Esophagus (tissue), 2 donors: ENCODE measurements around the gene ABCB6. TPM values are rescaled to one million over a fixed set of nuclear protein-coding genes. Genes with fewer than 3 reads are reported as not detected.
"Not testable (repeated sequence)": the region's sequence is repeated elsewhere in the genome, so short reads cannot be mapped to it uniquely, and the experiment has no call there.

Experiments
- H3K27ac ChIP-seq, 2 donors: one replicate each; pipeline ENCODE4 v1.5.1; 2013; ENCODE audit warnings: low read depth in 2 of 2, mild to moderate bottlenecking in 2 of 2, inconsistent platforms in 1 of 2, low read length in 1 of 2, moderate library complexity in 1 of 2
- H3K27me3 ChIP-seq, 2 donors: one replicate each; pipeline ENCODE4 v1.6.1; 2013; ENCODE audit warnings: low read length in 2 of 2, control low read depth in 1 of 2, mild to moderate bottlenecking in 1 of 2; ENCODE audit not compliant: insufficient read depth in 2 of 2, control insufficient read depth in 1 of 2
- H3K36me3 ChIP-seq, 2 donors: one replicate each; pipeline ENCODE4 v1.6.1; 2013; ENCODE audit warnings: low read length in 1 of 2; ENCODE audit not compliant: control insufficient read depth in 2 of 2, insufficient read depth in 2 of 2
- H3K4me1 ChIP-seq, 2 donors: one replicate each; pipeline ENCODE4 v1.6.1; 2013; ENCODE audit warnings: low read length in 1 of 2; ENCODE audit not compliant: control insufficient read depth in 2 of 2, insufficient read depth in 2 of 2
- H3K4me3 ChIP-seq, 2 donors: one replicate each; pipeline ENCODE4 v1.5.1; 2013; ENCODE audit warnings: low read length in 2 of 2, mild to moderate bottlenecking in 2 of 2, low read depth in 1 of 2, moderate library complexity in 1 of 2
- H3K9me3 ChIP-seq, 2 donors: one replicate each; pipeline ENCODE4 v1.6.1; 2013; ENCODE audit warnings: mild to moderate bottlenecking in 2 of 2, low read depth in 1 of 2, low read length in 1 of 2, moderate library complexity in 1 of 2; ENCODE audit not compliant: control insufficient read depth in 2 of 2, insufficient read depth in 1 of 2
- WGBS, 2 donors: extraction: QIAGEN DNeasy Blood & Tissue Kit; methylation state at CpG; one replicate each; pipeline ENCODE4 v1.1.7; 2013; 5-methylcytosine and 5-hydroxymethylcytosine counted together
- polyA plus RNA-seq, 2 donors: library from polyadenylated mRNA; stranded (reverse); fragments of 200-250 nt; gene quantifications; one replicate each; pipeline ENCODE4 v1.2.3, GENCODE V29; 2013
- donor health status: healthy with polysubstance abuse.
- donor health status: Bipolar disorder and iron deficiency.

The ABCB6 gene
- polyA plus RNA-seq, 2 donors, result 24.5 to 45.2 TPM

DNA sequence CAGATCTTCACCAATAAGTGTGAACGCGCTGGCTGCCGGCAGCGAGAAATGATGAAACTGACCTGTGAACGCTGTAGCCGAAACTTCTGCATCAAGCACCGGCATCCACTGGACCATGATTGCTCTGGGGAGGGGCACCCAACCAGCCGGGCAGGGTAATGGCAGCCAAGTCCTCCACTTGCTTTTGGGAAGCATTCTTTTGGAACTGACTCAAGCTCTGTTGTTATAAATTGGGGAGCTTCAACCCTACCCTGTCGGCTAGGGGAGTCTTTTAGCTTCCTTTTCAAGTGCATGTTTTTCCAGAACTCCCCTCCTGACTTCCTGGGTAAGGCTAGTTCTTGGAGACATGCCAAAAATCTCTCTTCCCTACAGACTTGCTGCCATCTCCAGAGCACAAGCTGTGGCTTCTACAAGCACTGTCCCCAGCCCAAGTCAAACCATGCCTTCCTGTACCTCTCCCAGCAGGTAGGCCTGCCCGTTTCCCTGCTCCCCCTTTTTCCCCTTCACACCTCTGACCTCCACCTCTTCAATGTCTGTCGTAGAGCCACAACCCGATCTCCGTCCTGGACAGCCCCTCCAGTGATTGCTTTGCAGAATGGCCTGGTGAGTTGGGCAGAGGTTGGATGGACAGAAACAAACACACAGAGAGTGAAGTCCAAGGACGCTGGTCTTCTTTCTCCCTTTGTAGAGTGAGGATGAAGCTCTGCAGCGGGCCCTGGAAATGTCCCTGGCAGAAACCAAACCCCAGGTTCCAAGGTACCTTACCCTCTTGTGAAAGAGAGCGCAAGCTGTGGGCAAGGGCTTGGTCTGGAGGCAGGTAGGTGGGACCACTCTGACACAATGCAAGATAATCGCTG lies 10.6 kb downstream of the ABCB6 start:
- Histone ChIP-seq H3K9me3 (no peaks in the 10 kb centered on the region), H3K4me3 (peak overlapping the region; percentile 71 to 75), H3K36me3 (peaks cover 5 to 35% of the 10 kb centered on the region in 2 donors), H3K27ac (peak overlapping the region; percentile 98), H3K27me3 (no peaks in the 10 kb centered on the region), H3K4me1 (peaks cover 0 to 13% of the 10 kb centered on the region in 2 donors)
- 57 to 71% methylated on average over 17 of the region's 17 CpGs for WGBS, 2 donors

DNA sequence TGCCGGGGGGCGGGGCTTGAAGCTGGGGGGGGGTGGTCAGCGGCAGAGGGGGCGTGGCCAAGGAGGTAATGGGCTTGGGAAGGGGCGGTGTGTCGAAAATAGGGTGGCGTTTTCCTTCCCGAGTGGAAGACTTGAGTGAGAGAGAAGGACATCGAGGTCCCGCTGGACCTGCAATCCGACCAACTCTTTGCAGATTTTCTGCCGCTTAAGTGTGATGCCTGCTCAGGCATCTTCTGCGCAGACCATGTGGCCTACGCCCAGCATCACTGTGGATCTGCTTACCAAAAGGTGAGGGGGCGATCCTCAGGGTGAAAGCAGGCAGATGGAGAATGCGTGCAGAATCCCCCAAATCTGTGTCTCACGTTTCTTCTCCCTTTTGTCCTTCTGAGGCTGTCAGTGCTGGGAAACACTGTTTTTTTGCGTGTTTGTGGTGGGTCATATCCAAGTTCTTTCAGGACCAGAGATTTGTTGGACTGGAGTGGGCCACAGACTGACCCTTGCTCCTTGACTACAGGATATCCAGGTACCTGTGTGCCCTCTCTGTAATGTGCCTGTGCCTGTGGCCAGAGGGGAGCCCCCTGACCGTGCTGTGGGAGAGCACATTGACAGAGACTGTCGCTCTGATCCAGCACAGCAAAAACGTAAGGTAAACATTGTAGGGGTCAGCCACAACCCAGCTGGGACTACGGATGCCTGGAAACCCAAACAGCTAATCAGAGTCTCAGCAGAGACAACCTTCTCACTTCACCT lies 11.4 kb downstream of the ABCB6 start:
- peak overlapping the region; percentile 98 for H3K27ac ChIP-seq
- 10 to 15% methylated on average over 21 to 22 of the region's 22 CpGs for WGBS, 2 donors
- peaks cover 0 to 13% of the 10 kb centered on the region in 2 donors for H3K4me1 ChIP-seq

DNA sequence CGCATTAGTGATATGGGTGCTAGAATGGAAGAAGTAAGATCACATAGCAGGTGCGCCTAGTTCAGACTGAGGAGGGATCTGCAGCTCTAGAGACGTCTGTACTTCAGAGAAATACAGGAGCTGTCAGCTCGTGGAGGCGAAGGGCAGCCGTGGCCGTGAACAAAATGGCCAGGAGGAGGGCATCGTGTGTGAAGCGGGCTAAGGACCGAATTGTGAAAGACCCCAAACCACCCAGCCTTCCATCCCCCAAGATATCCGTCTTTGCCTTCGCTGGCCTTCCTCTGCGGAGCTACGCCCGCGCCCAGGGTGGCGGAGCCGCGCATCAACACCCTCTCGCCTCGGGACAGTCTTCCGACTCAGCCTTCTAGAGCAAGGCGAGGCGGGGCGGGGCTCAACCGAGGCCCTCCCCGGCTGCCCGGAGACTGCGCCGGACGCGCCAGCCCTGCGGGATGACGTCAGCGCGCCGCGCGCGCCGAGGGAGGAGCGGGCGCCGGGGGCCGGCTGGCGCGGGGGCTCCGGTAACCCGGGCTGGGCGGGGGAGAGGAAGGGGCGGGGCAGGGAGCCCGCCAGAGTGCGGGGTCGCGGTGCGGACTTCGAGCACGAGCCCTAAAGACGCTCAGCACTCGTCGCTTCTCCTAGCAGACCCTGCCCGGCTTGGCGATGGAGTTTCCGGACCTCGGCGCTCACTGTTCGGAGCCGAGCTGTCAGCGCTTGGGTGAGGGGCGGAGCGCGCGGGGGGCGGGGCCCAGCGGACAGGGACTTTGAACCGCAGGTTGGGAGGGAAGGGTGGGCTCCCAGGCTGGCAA lies 12.2 kb downstream of the ABCB6 start, which contains the start of gene ZFAND2B:
ZFAND2B (plus strand) TSS at position 455 of the 806 bp plus-strand sequence; CDS start at position 661, 206 bp downstream.
- H3K27ac ChIP-seq, result peak within 1 kb of the TSS; percentile 98
- peaks cover 0 to 13% of the 10 kb centered on the region in 2 donors for H3K4me1 ChIP-seq
- peaks cover 5 to 27% of the 10 kb centered on the region in 2 donors for H3K36me3 ChIP-seq
- no peaks in the 10 kb centered on the region for H3K9me3 ChIP-seq
- WGBS, 2 donors, result 0 to 1% methylated on average over 47 to 76 of the region's 76 CpGs
- peak within 1 kb of the TSS; percentile 71 to 75 for H3K4me3 ChIP-seq
- H3K27me3 ChIP-seq, result no peaks in the 10 kb centered on the region

More for the DNA sequence above, 11.4 kb downstream of the ABCB6 start:
- Histone ChIP-seq H3K27me3 (no peaks in the 10 kb centered on the region), H3K36me3 (peaks cover 5 to 29% of the 10 kb centered on the region in 2 donors), H3K9me3 (no peaks in the 10 kb centered on the region), H3K4me3 (peak overlapping the region; percentile 71 to 75)

DNA sequence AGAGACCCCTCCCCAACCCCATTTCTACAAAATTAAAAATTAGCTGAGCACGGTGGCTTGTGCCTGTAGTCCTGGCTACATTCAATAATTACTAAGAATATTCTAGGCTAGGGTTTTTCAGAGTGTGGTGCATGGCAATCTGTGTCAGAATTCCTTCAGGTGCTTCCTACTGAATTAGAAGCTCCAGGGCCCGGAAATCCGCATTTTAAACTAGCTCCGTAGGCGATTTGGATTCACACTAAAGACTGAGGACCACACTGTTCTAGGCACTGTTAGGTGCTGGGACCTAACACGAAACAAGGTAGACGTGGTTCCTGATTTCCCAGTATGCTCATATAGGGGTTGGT lies 12.8 kb downstream of the ABCB6 start:
- H3K27ac ChIP-seq, result peak overlapping the region; percentile 98
- H3K4me3 ChIP-seq, result peak overlapping the region; percentile 71 to 75
- H3K27me3 ChIP-seq, result no peaks in the 10 kb centered on the region
- WGBS, 2 donors, result 15 to 16% methylated on average over 7 of the region's 7 CpGs
- peaks cover 4 to 25% of the 10 kb centered on the region in 2 donors for H3K36me3 ChIP-seq
- peaks cover 0 to 13% of the 10 kb centered on the region in 2 donors for H3K4me1 ChIP-seq
- H3K9me3 ChIP-seq, result no peaks in the 10 kb centered on the region

- Histone ChIP-seq H3K27ac (no peak overlapping the region), H3K4me1 (peaks cover 0 to 13% of the 10 kb centered on the region in 2 donors), H3K9me3 (no peaks in the 10 kb centered on the region), H3K4me3 (no peak overlapping the region), H3K36me3 (peaks cover 0 to 17% of the 10 kb centered on the region in 2 donors), H3K27me3 (no peaks in the 10 kb centered on the region)
- 85 to 86% methylated on average over 5 of the region's 5 CpGs for WGBS, 2 donors
Observed at GRCh38 chr2:219205165-219205538, 13.6 kb downstream of the ABCB6 start.

GRCh38 chr2:219204425-219205164 lies 14.2 kb downstream of the ABCB6 start:
- Histone ChIP-seq H3K27me3 (no peaks in the 10 kb centered on the region), H3K36me3 (peaks cover 0 to 13% of the 10 kb centered on the region in 2 donors)
- 92 to 93% methylated on average over 7 of the region's 7 CpGs for WGBS, 2 donors

DNA sequence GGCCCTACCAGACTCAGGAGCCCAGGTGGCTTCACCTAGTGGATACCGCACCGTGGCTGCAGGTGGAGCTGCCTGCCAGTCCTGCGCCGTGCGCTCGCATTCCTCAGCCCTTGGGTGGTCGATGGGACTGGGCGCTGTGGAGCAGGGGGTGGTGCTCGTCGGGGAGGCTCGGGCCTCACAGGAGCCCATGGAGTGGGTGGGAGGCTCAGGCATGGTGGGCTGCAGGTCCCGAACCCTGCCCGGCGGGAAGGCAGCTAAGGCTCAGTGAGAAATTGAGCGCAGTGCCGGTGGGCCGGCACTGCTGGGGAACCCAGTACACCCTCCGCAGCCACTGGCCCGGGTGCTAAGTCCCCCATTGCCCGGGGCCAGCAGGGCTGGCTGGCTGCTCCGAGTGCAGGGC lies 17.4 kb downstream of the ABCB6 start:
- not testable (repeated sequence) for H3K9me3 ChIP-seq, H3K4me3 ChIP-seq, H3K27ac ChIP-seq, H3K36me3 ChIP-seq, H3K4me1 ChIP-seq, H3K27me3 ChIP-seq
- 86 to 89% methylated on average over 14 to 21 of the region's 21 CpGs for WGBS, 2 donors

More at GRCh38 chr2:219204425-219205164, 14.2 kb downstream of the ABCB6 start:
- Histone ChIP-seq H3K4me3 (no peak overlapping the region), H3K9me3 (no peaks in the 10 kb centered on the region), H3K4me1 (peaks cover 0 to 13% of the 10 kb centered on the region in 2 donors), H3K27ac (no peak overlapping the region)

- not testable (repeated sequence) for H3K27me3 ChIP-seq, H3K4me3 ChIP-seq, H3K9me3 ChIP-seq, H3K4me1 ChIP-seq, H3K27ac ChIP-seq, H3K36me3 ChIP-seq
- 77 to 81% methylated on average over 24 to 25 of the region's 26 CpGs for WGBS, 2 donors
Observed at GRCh38 chr2:219200502-219201326, 18.0 kb downstream of the ABCB6 start.
